ENCODE results near the gene G6PC2.
"Not testable (repeated sequence)": the region's sequence is repeated elsewhere in the genome, so short reads cannot be mapped to it uniquely, and the experiment has no call there.

G6PC2 gene

GRCh38 chr2:168901003-168901402 is at the start of gene G6PC2:
Gene G6PC2 (plus strand): TSS chr2:168901291. CDS start chr2:168901332, 41 bp downstream.
- no peak for DNase-seq (ENCODE audit: low read depth, low spot score)

GRCh38 chr2:168851674-168852320 is 49.3 kb upstream of the G6PC2 start:
- DNase-seq (ENCODE audit: low read depth, low spot score), result peak; percentile 12

- DNase-seq (ENCODE audit: low read depth, low spot score), result no peak
Observed at GRCh38 chr2:168852481-168852880, 48.6 kb upstream of the G6PC2 start.

- no peak for DNase-seq (ENCODE audit: low read depth, low spot score)
Observed at GRCh38 chr2:168853471-168853870, 47.6 kb upstream of the G6PC2 start.

- no peak for DNase-seq (ENCODE audit: low read depth, low spot score)
Observed at GRCh38 chr2:168854651-168855050, 46.4 kb upstream of the G6PC2 start.

- DNase-seq (ENCODE audit: low read depth, low spot score), result no peak
Observed at GRCh38 chr2:168855601-168856000, 45.5 kb upstream of the G6PC2 start.

GRCh38 chr2:168858146-168858545 is 42.9 kb upstream of the G6PC2 start:
- DNase-seq (ENCODE audit: low read depth, low spot score), result no peak

GRCh38 chr2:168867164-168867563 is 33.9 kb upstream of the G6PC2 start:
- DNase-seq (ENCODE audit: low read depth, low spot score), result not testable (repeated sequence)

GRCh38 chr2:168870369-168870768 is 30.7 kb upstream of the G6PC2 start:
- not testable (repeated sequence) for DNase-seq (ENCODE audit: low read depth, low spot score)

- DNase-seq (ENCODE audit: low read depth, low spot score), result not testable (repeated sequence)
Observed at GRCh38 chr2:168870824-168871223, 30.3 kb upstream of the G6PC2 start.

- DNase-seq (ENCODE audit: low read depth, low spot score), result no peak
Observed at GRCh38 chr2:168874368-168875054, 26.6 kb upstream of the G6PC2 start.

GRCh38 chr2:168882163-168882562 is 18.9 kb upstream of the G6PC2 start:
- not testable (repeated sequence) for DNase-seq (ENCODE audit: low read depth, low spot score)

- no peak for DNase-seq (ENCODE audit: low read depth, low spot score)
Observed at GRCh38 chr2:168884975-168885374, 16.1 kb upstream of the G6PC2 start.

- no peak for DNase-seq (ENCODE audit: low read depth, low spot score)
Observed at GRCh38 chr2:168889635-168890005, 11.5 kb upstream of the G6PC2 start.

GRCh38 chr2:168890006-168890782 is 10.9 kb upstream of the G6PC2 start, which contains the start of gene SPC25:
Gene SPC25 (minus strand): TSS chr2:168890430. CDS start chr2:168889519, 911 bp downstream.
- DNase-seq (ENCODE audit: low read depth, low spot score), result peak; percentile 50

- no peak for DNase-seq (ENCODE audit: low read depth, low spot score)
Observed at GRCh38 chr2:168892327-168892726, 8.8 kb upstream of the G6PC2 start.

GRCh38 chr2:168894101-168894500 is 7.0 kb upstream of the G6PC2 start:
- DNase-seq (ENCODE audit: low read depth, low spot score), result no peak

- no peak for DNase-seq (ENCODE audit: low read depth, low spot score)
Observed at GRCh38 chr2:168894720-168895119, 6.4 kb upstream of the G6PC2 start.

GRCh38 chr2:168895771-168896170 is 5.3 kb upstream of the G6PC2 start:
- no peak for DNase-seq (ENCODE audit: low read depth, low spot score)

GRCh38 chr2:168896783-168897182 is 4.3 kb upstream of the G6PC2 start:
- no peak for DNase-seq (ENCODE audit: low read depth, low spot score)

- DNase-seq (ENCODE audit: low read depth, low spot score), result no peak
Observed at GRCh38 chr2:168897449-168897848, 3.6 kb upstream of the G6PC2 start.

GRCh38 chr2:168903888-168904287 is 2.8 kb downstream of the G6PC2 start:
- DNase-seq (ENCODE audit: low read depth, low spot score), result no peak

Measured in brain pericyte (primary cell).